HG02852 (cell line): ENCODE data around the gene CUTA.

ENCODE experiments used
- ATAC-seq: cut with Tn5 transposase; IDR thresholded peaks from one replicate; pipeline ENCODE4 v1.9.1; 2021; ENCODE audit warnings: mild to moderate bottlenecking, moderate library complexity; ENCODE audit not compliant: unreplicated experiment

Gene CUTA

GRCh38 chr6:33417903-33418689 lies at the start of gene CUTA:
Gene CUTA (minus strand): TSS chr6:33418107. CDS start chr6:33418000, 107 bp downstream.
- peak; percentile 85 for ATAC-seq

- no peak for ATAC-seq
Observed at GRCh38 chr6:33467091-33467490, 49.2 kb upstream of the CUTA start.

- no peak for ATAC-seq
Observed at GRCh38 chr6:33466075-33466735, 48.3 kb upstream of the CUTA start.

GRCh38 chr6:33459226-33459625 lies 41.3 kb upstream of the CUTA start:
- ATAC-seq = no peak

GRCh38 chr6:33458676-33459075 lies 40.8 kb upstream of the CUTA start:
- ATAC-seq = no peak

GRCh38 chr6:33456156-33456555 lies 38.2 kb upstream of the CUTA start:
- ATAC-seq = no peak

GRCh38 chr6:33455051-33455450 lies 37.1 kb upstream of the CUTA start:
- ATAC-seq = no peak

GRCh38 chr6:33454009-33454946 lies 36.4 kb upstream of the CUTA start, which contains the start of gene ZBTB9:
Gene ZBTB9 (plus strand): TSS chr6:33454576. CDS start chr6:33455101, 525 bp downstream.
- ATAC-seq = peak; percentile 99

GRCh38 chr6:33453393-33454008 lies 35.6 kb upstream of the CUTA start:
- ATAC-seq = no peak

GRCh38 chr6:33452496-33452895 lies 34.6 kb upstream of the CUTA start:
- no peak for ATAC-seq

GRCh38 chr6:33451606-33452005 lies 33.7 kb upstream of the CUTA start:
- no peak for ATAC-seq

GRCh38 chr6:33450434-33450833 lies 32.5 kb upstream of the CUTA start:
- ATAC-seq = no peak

- no peak for ATAC-seq
Observed at GRCh38 chr6:33446356-33446755, 28.4 kb upstream of the CUTA start.

GRCh38 chr6:33445119-33445603 lies 27.3 kb upstream of the CUTA start:
- ATAC-seq = no peak

GRCh38 chr6:33443619-33444504 lies 26.0 kb upstream of the CUTA start:
- no peak for ATAC-seq

GRCh38 chr6:33443025-33443424 lies 25.1 kb upstream of the CUTA start:
- ATAC-seq = no peak

- ATAC-seq = no peak
Observed at GRCh38 chr6:33442283-33442682, 24.4 kb upstream of the CUTA start.

- ATAC-seq = no peak
Observed at GRCh38 chr6:33441457-33441856, 23.6 kb upstream of the CUTA start.

GRCh38 chr6:33440649-33441309 lies 22.9 kb upstream of the CUTA start:
- ATAC-seq = no peak
